Muscle layer of duodenum (tissue), 2 donors: ENCODE data around the gene LMNTD2.
"Not testable (repeated sequence)": the region's sequence is repeated elsewhere in the genome, so short reads cannot be mapped to it uniquely, and the experiment has no call there.

Experiments
- H3K27ac ChIP-seq: one replicate; pipeline ENCODE4 v1.7.0; 2013; ENCODE audit warnings: mild to moderate bottlenecking, low read length
- H3K27me3 ChIP-seq: one replicate; pipeline ENCODE4 v1.7.0; 2013; ENCODE audit warnings: low read depth, mild to moderate bottlenecking, control low read depth, low read length
- H3K36me3 ChIP-seq, 2 donors: one replicate each; pipeline ENCODE4 v1.7.0; 2013; ENCODE audit warnings: low read length in 2 of 2, control low read depth in 1 of 2, mild to moderate bottlenecking in 1 of 2; ENCODE audit not compliant: insufficient read depth in 2 of 2, control insufficient read depth in 1 of 2
- H3K4me1 ChIP-seq, 2 donors: one replicate each; pipeline ENCODE4 v1.7.0; 2013; ENCODE audit warnings: low read length in 2 of 2, mild to moderate bottlenecking in 2 of 2, control low read depth in 1 of 2, moderate library complexity in 1 of 2; ENCODE audit not compliant: insufficient read depth in 2 of 2, control insufficient read depth in 1 of 2
- H3K4me3 ChIP-seq, 2 donors: one replicate each; pipeline ENCODE4 v1.7.0; 2013; ENCODE audit warnings: low read length in 2 of 2, low read depth in 1 of 2, mild to moderate bottlenecking in 1 of 2
- H3K9me3 ChIP-seq, 2 donors: one replicate each; pipeline ENCODE4 v1.7.0; 2013; ENCODE audit warnings: low read length in 2 of 2, control low read depth in 1 of 2, mild to moderate bottlenecking in 1 of 2; ENCODE audit not compliant: control insufficient read depth in 1 of 2
- donor health status: healthy.

LMNTD2 gene

GRCh38 chr11:575313-575995 is 14.9 kb upstream of the LMNTD2 start:
- no peaks in the 10 kb centered on the region for H3K36me3 ChIP-seq
- H3K4me3 ChIP-seq = peak overlapping the region; percentile 30 to 76
- H3K27me3 ChIP-seq = no peaks in the 10 kb centered on the region
- H3K27ac ChIP-seq = no peak overlapping the region
- H3K9me3 ChIP-seq = no peaks in the 10 kb centered on the region
- peaks cover 23 to 54% of the 10 kb centered on the region in 2 donors for H3K4me1 ChIP-seq

GRCh38 chr11:574632-575312 is 14.2 kb upstream of the LMNTD2 start:
- Histone ChIP-seq H3K27ac (no peak overlapping the region), H3K4me1 (peaks cover 18 to 48% of the 10 kb centered on the region in 2 donors)

GRCh38 chr11:574031-574570 is 13.6 kb upstream of the LMNTD2 start:
- Histone ChIP-seq H3K4me1 (peaks cover 11 to 45% of the 10 kb centered on the region in 2 donors), H3K4me3 (peak overlapping the region in 1 of 2 donors; percentile 3)
- not testable (repeated sequence) for H3K36me3 ChIP-seq, H3K27me3 ChIP-seq, H3K27ac ChIP-seq, H3K9me3 ChIP-seq

More at GRCh38 chr11:574632-575312, 14.2 kb upstream of the LMNTD2 start:
- H3K27me3 ChIP-seq = no peaks in the 10 kb centered on the region
- H3K36me3 ChIP-seq = no peaks in the 10 kb centered on the region
- no peaks in the 10 kb centered on the region for H3K9me3 ChIP-seq
- peak overlapping the region; percentile 30 to 76 for H3K4me3 ChIP-seq

- Histone ChIP-seq H3K4me3 (no peak overlapping the region), H3K36me3 (no peaks in the 10 kb centered on the region), H3K27ac (no peak overlapping the region), H3K9me3 (no peaks in the 10 kb centered on the region), H3K27me3 (no peaks in the 10 kb centered on the region), H3K4me1 (peaks cover 10 to 39% of the 10 kb centered on the region in 2 donors)
Measured at GRCh38 chr11:573146-573759, 12.7 kb upstream of the LMNTD2 start.

GRCh38 chr11:571802-572185 is 11.3 kb upstream of the LMNTD2 start:
- Histone ChIP-seq H3K36me3 (no peaks in the 10 kb centered on the region), H3K27me3 (no peaks in the 10 kb centered on the region), H3K27ac (no peak overlapping the region), H3K4me1 (peaks cover 0 to 32% of the 10 kb centered on the region in 2 donors), H3K9me3 (no peaks in the 10 kb centered on the region), H3K4me3 (no peak overlapping the region)

GRCh38 chr11:569158-569885 is 8.8 kb upstream of the LMNTD2 start:
- H3K9me3 ChIP-seq = no peaks in the 10 kb centered on the region
- peak overlapping the region; percentile 38 to 48 for H3K4me3 ChIP-seq
- H3K27me3 ChIP-seq = no peaks in the 10 kb centered on the region
- no peaks in the 10 kb centered on the region for H3K36me3 ChIP-seq
- peaks cover 0 to 19% of the 10 kb centered on the region in 2 donors for H3K4me1 ChIP-seq
- H3K27ac ChIP-seq = no peak overlapping the region

- peak overlapping the region; percentile 48 to 53 for H3K4me3 ChIP-seq
- H3K27ac ChIP-seq = no peak overlapping the region
- H3K9me3 ChIP-seq = no peaks in the 10 kb centered on the region
- H3K36me3 ChIP-seq = no peaks in the 10 kb centered on the region
- H3K27me3 ChIP-seq = no peaks in the 10 kb centered on the region
- peaks cover 0 to 17% of the 10 kb centered on the region in 2 donors for H3K4me1 ChIP-seq
Measured at GRCh38 chr11:568306-569157, 8.0 kb upstream of the LMNTD2 start.

- H3K4me1 ChIP-seq = peaks cover 0 to 13% of the 10 kb centered on the region in 2 donors
- no peaks in the 10 kb centered on the region for H3K9me3 ChIP-seq
- no peaks in the 10 kb centered on the region for H3K36me3 ChIP-seq
- H3K27ac ChIP-seq = no peak overlapping the region
- no peaks in the 10 kb centered on the region for H3K27me3 ChIP-seq
- H3K4me3 ChIP-seq = peak overlapping the region in 1 of 2 donors; percentile 53
Measured at GRCh38 chr11:567629-568292, 7.2 kb upstream of the LMNTD2 start.

GRCh38 chr11:567011-567628 is 6.6 kb upstream of the LMNTD2 start:
- Histone ChIP-seq H3K4me3 (no peak overlapping the region), H3K36me3 (no peaks in the 10 kb centered on the region), H3K9me3 (no peaks in the 10 kb centered on the region), H3K27ac (no peak overlapping the region), H3K27me3 (no peaks in the 10 kb centered on the region), H3K4me1 (peaks cover 0 to 13% of the 10 kb centered on the region in 2 donors)
